K562 (cell line): ENCODE measurements around the gene PMEPA1. TPM values are rescaled to one million over a fixed set of nuclear protein-coding genes. Genes with fewer than 3 reads are reported as not detected.

Source experiments
- ATAC-seq: fragments of 200-7000 bp; cut with Tn5 transposase; 3 replicates; pipeline ENCODE4 v1.9.1; 2020; ENCODE audit warnings: moderate library complexity
- BruUV-seq: library from RNA; stranded (reverse); fragments of 400-500 nt; replicated peaks from 2 replicates; lab custom pipeline; 2021; lab: Mats Ljungman, UMichigan
- CTCF ChIA-PET: fragments of 300-600 bp; formaldehyde crosslinking; extraction: SDS; loops from one replicate; lab custom pipeline; 2021; ENCODE audit warnings: low intra/inter-chr PET ratio; lab: Yijun Ruan, JAX
- POLR2A ChIA-PET: fragments of 300-600, 350-650 bp; sonication (Branson Sonifier 250); formaldehyde crosslinking; extraction: SDS; loops from one replicate; lab custom pipeline; 2021; ENCODE audit warnings: antibody characterized with exemption, inconsistent platforms; lab: Yijun Ruan, JAX
- DNase-seq, 4 experiments: peaks; one replicate each; pipeline versions ENCODE4 v3.0.0 to v3.0.0-alpha.2; 2011 to 2018; ENCODE audit warnings: low spot score in 3 of 4, mixed read lengths in 3 of 4; ENCODE audit errors: extremely low read depth in 1 of 4
- FAIRE-seq: peaks from 2 replicates; lab custom pipeline; 2011; peaks lifted over from hg19 to GRCh38; lab: Jason Lieb, UNC
- H2AFZ ChIP-seq: 2 replicates; pipeline ENCODE4 v1.6.0; 2011; ENCODE audit warnings: low read depth, low read length, control low read depth, inconsistent platforms
- H3K27ac ChIP-seq: fragments of 200-600 bp; 3 replicates; pipeline ENCODE4 v1.8.0; 2011; ENCODE audit warnings: low read depth, mild to moderate bottlenecking, control low read depth, inconsistent platforms, low read length, moderate library complexity, mixed read lengths; ENCODE audit errors: extremely low read depth
- H3K27me3 ChIP-seq, 2 experiments: fragments of 300-600 bp in 1 of 2; 2 replicates in 1 of 2; 3 replicates in 1 of 2; pipeline versions ENCODE4 v1.6.0 to v1.8.0; 2011; ENCODE audit warnings: inconsistent platforms in 2 of 2, low read length in 2 of 2, mild to moderate bottlenecking in 1 of 2, mixed read lengths in 1 of 2, moderate library complexity in 1 of 2; ENCODE audit not compliant: control insufficient read depth in 2 of 2, insufficient read depth in 2 of 2
- H3K36me3 ChIP-seq: fragments of 300-600 bp; 3 replicates; pipeline ENCODE4 v1.8.0; 2011; ENCODE audit warnings: mild to moderate bottlenecking, low read length, inconsistent platforms; ENCODE audit not compliant: control insufficient read depth, insufficient read depth
- H3K4me1 ChIP-seq, 2 experiments: fragments of 200-600 bp in 1 of 2; replicated peaks in 1 of 2; 2 replicates in 1 of 2; 3 replicates in 1 of 2; pipeline versions ENCODE4 v1.5.1 to v1.8.0; 2011; ENCODE audit warnings: inconsistent platforms in 2 of 2, low read length in 2 of 2, mild to moderate bottlenecking in 1 of 2, mixed read lengths in 1 of 2, moderate library complexity in 1 of 2; ENCODE audit not compliant: control insufficient read depth in 2 of 2, insufficient read depth in 2 of 2
- H3K4me2 ChIP-seq: 2 replicates; pipeline ENCODE4 v1.6.1; 2011; ENCODE audit warnings: low read length, control low read depth, inconsistent platforms, mixed read lengths; ENCODE audit not compliant: insufficient read depth
- H3K4me3 ChIP-seq: fragments of 200-600 bp; sonication (generic), shearing (Covaris generic); 2 replicates; pipeline ENCODE4 v1.5.1; 2016; ENCODE audit warnings: control low read depth, inconsistent platforms
- H3K79me2 ChIP-seq: fragments of 200-600 bp; 3 replicates; pipeline ENCODE4 v1.8.0; 2011; ENCODE audit warnings: low read length, inconsistent platforms; ENCODE audit not compliant: control insufficient read depth, insufficient read depth
- H3K9ac ChIP-seq, 2 experiments: 2 replicates each; pipeline versions ENCODE4 v1.6.0 to v1.6.1; 2011; ENCODE audit warnings: low read depth in 2 of 2, low read length in 2 of 2, control low read depth in 1 of 2, inconsistent platforms in 1 of 2, mild to moderate bottlenecking in 1 of 2, mixed read lengths in 1 of 2; ENCODE audit not compliant: insufficient read depth in 1 of 2
- H3K9me1 ChIP-seq: one replicate; pipeline ENCODE4 v1.6.0; 2011; ENCODE audit warnings: inconsistent platforms, mild to moderate bottlenecking, low read length, moderate library complexity; ENCODE audit not compliant: control insufficient read depth, insufficient read depth
- H3K9me3 ChIP-seq: replicated peaks from 2 replicates; pipeline ENCODE4 v1.5.1; 2011; ENCODE audit warnings: low read depth, low read length, inconsistent platforms; ENCODE audit not compliant: control insufficient read depth, insufficient read depth
- H4K20me1 ChIP-seq: replicated peaks from 2 replicates; pipeline ENCODE4 v1.6.1; 2011; ENCODE audit warnings: low read length, inconsistent platforms, mixed read lengths; ENCODE audit not compliant: control insufficient read depth, insufficient read depth
- C11orf30 ChIP-seq: fragments of 450-650 bp; IDR thresholded peaks from 2 replicates; pipeline ENCODE4 v1.6.1; 2016; ENCODE audit warnings: low read depth, mild to moderate bottlenecking
- RBM39 ChIP-seq: fragments of 200-400 bp; formaldehyde crosslinking; optimal IDR thresholded peaks from 2 replicates; pipeline ENCODE3; 2018; ENCODE audit warnings: low read depth, low read length
- ZBTB11 ChIP-seq, 3 experiments: fragments of 200-800 bp in 1 of 3; fragments of 250-450 bp in 1 of 3; fragments of 450-650 bp in 1 of 3; sonication (Bioruptor Pico) in 1 of 3; sonication (Bioruptor generic) in 1 of 3; formaldehyde crosslinking in 1 of 3; IDR thresholded peaks; 2 replicates each; pipeline versions ENCODE4 v1.6.1 to v1.8.0; 2016 to 2022; ENCODE audit warnings: mild to moderate bottlenecking in 2 of 3, missing genetic modification characterization in 2 of 3, missing compliant biosample characterization in 1 of 3, moderate library complexity in 1 of 3
- ZNF589 ChIP-seq: fragments of 200-800 bp; sonication (Bioruptor generic); IDR thresholded peaks from 2 replicates; pipeline ENCODE4 v1.6.1; 2016; ENCODE audit warnings: low read depth, missing genetic modification characterization, missing compliant biosample characterization
- WGBS: fragments of 100-300 bp; shearing (Covaris generic); methylation state at CpG from one replicate; pipeline ENCODE4 v1.1.6; 2016; ENCODE audit warnings: low coverage, mixed read lengths; ENCODE audit not compliant: insufficient coverage; ENCODE audit errors: missing lambda C conversion rate; 5-methylcytosine and 5-hydroxymethylcytosine counted together
- in situ Hi-C: fragments of 300-500 bp; cut with MboI; formaldehyde crosslinking; loops from 4 replicates; pipeline ENCODE4 v1.15.0; 2018; ENCODE audit warnings: inconsistent platforms, mixed read lengths
- intact Hi-C: fragments of 100-400 bp; cut with micrococcal nuclease; formaldehyde crosslinking; loops from 2 replicates; pipeline ENCODE4 v1.14.2; 2022
- polyA plus RNA-seq, 8 experiments: library from polyadenylated mRNA; depleted of rRNA in 4 of 8; stranded (reverse) in 5 of 8; unstranded in 3 of 8; fragments of >200 nt; fragmentation: Nextera tagmentation in 2 of 8; fragmentation: Illumina TruSeq in 1 of 8; extraction: Ambion mirVana in 2 of 8; extraction: Trizol in 1 of 8; gene quantifications; 2 replicates each; pipeline versions ENCODE4 v1.2.1 to v1.2.3, GENCODE V29; 2011 to 2014; ENCODE audit warnings: inconsistent platforms in 1 of 8, missing spikeins in 1 of 8
- total RNA-seq, 7 experiments: library from RNA; depleted of rRNA in 6 of 7; stranded (reverse); fragments of >200 nt in 6 of 7; fragmentation: Illumina TruSeq in 2 of 7; extraction: Trizol in 2 of 7; gene quantifications; 2 replicates each; pipeline versions ENCODE4 v1.2.1 to v1.2.3, GENCODE V29; 2011 to 2021; ENCODE audit warnings: low replicate concordance in 1 of 7

Gene PMEPA1
- total and polyA plus RNA-seq, 9 of the 15 experiments (the other 6 are each of a cell fraction or from before 2014, with no cell fraction given): 0.16 TPM; not detected in 8

- FAIRE-seq: no peak
- H3K36me3 ChIP-seq: no peaks in the 10 kb centered on the region
- CTCF ChIA-PET: no interaction called here
- TF ChIP-seq ZBTB11 (CRISPR knock-in tag; IDR thresholded peaks at IDR 0.05): 0 out of 6 replicates have a peak, but pooled peaks of 1 of the 3 experiments have one; percentile 10
- TF ChIP-seq C11orf30: no peak
- TF ChIP-seq ZNF589 (CRISPR knock-in tag): no peak
- no peak for TF ChIP-seq RBM39
- peaks cover 11 to 60% of the 10 kb centered on the region in 2 experiments; a peak in 3 of 5 replicates for H3K27me3 ChIP-seq
- H3K27ac ChIP-seq: no peak overlapping the region
- H3K4me3 ChIP-seq: no peak overlapping the region
- no TSS peak for BruUV-seq
- H2AFZ ChIP-seq: no peak overlapping the region
- POLR2A ChIA-PET: interaction anchor here (0.5 kb wide), 1 partner anchor 428 kb away, joined by 3 read pairs; no protein-coding TSS in a partner anchor
- no peaks in the 10 kb centered on the region for H3K9me1 ChIP-seq
- H3K4me2 ChIP-seq: no peak overlapping the region
- no peak for ATAC-seq
- 1% methylated on average over 4 of the region's 4 CpGs for WGBS
- H3K79me2 ChIP-seq: no peaks in the 10 kb centered on the region
- in situ Hi-C loops (no loop called here), intact Hi-C loops (no loop called here)
- H3K9ac ChIP-seq: no peak overlapping the region
- no peak for DNase-seq
- H3K9me3 ChIP-seq: no peaks in the 10 kb centered on the region
- peaks cover 3% of the 10 kb centered on the region; the same call in 1 of the 2 replicates for H4K20me1 ChIP-seq
- H3K4me1 ChIP-seq: peaks cover 0 to 6% of the 10 kb centered on the region in 2 experiments; a peak in 1 of 5 replicates
Measured at GRCh38 chr20:57719951-57720350, 10.1 kb upstream of the PMEPA1 start.
